ENCODE results near the gene CNPPD1.

Gene CNPPD1

GRCh38 chr2:219160186-219161017, 16.3 kb downstream of the CNPPD1 start, which contains the start of gene NHEJ1:
Gene NHEJ1 (minus strand): TSS chr2:219160815. CDS start chr2:219158362, 2,453 bp downstream.
- DNase-seq (ENCODE audit: low read depth): peak; percentile 90

DNA sequence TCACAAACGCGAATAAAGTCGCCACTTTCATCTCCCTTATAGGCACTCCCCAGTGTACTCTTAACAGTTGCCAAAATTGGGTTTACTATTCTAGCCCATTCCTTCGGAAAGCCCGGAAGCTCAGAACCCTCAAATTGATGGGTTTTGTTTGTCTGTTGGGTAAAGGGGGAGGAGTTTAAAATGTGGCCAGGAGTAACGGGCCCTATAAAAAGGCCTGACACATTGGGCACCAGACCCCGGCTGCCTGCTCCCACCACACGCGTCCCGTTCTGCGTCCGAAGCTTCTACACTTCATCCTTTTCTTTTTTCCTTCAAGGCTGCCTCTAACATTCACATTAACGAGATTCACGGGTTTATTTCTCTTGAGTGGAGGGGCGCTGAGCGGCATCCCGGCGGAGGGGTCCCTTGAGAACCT, 16.9 kb downstream of the CNPPD1 start:
- DNase-seq (ENCODE audit: low read depth): no peak

- no peak for DNase-seq (ENCODE audit: low read depth)
Measured at GRCh38 chr2:219158586-219158985, 18.1 kb downstream of the CNPPD1 start.

DNA sequence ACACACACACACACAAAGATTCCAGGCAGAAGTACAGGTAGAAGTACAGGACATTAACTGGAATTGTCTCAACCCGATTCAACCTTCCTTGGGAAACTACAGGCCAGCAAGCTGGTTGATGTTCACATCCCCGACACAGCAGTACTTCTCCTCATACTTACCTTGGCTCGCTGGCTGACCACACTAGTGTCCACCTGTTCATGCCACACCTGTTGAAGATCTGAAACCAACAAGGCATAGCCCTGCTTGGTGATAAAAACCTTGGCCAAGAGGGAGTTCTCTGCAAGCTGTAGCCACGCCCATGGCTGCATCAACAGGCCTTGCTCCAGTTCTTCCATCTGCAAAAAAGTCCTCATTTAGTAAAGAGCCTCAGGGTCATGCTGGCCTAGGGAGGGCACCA, 18.7 kb downstream of the CNPPD1 start:
- DNase-seq (ENCODE audit: low read depth): no peak

- no peak for DNase-seq (ENCODE audit: low read depth)
Measured at GRCh38 chr2:219157396-219157795, 19.3 kb downstream of the CNPPD1 start.

- peak; percentile 49 for DNase-seq (ENCODE audit: low read depth)
Measured at GRCh38 chr2:219155054-219155644, 21.6 kb downstream of the CNPPD1 start.

GRCh38 chr2:219149667-219150066, 27.1 kb downstream of the CNPPD1 start:
- no peak for DNase-seq (ENCODE audit: low read depth)

DNA sequence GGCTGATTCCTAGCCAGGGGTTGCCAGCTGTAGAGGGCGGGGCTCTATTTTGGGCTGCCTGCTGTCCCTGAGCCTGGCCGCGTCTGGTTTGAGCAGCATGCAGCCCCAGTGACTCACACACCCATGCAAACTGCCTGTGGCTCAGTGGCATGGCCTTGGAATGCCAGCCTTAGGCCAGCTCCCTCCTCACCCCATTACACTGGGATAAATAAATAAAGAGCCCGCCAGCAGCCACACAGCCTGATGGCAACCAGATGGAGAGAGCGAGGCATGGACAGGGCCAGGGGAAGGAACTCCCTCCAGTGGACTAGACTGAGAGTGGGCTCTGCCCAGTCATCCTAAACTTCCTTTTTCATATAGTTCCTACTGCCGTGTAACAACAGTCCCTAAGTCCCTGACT, 34.4 kb downstream of the CNPPD1 start:
- peak; percentile 83 for DNase-seq (ENCODE audit: low read depth)

DNA sequence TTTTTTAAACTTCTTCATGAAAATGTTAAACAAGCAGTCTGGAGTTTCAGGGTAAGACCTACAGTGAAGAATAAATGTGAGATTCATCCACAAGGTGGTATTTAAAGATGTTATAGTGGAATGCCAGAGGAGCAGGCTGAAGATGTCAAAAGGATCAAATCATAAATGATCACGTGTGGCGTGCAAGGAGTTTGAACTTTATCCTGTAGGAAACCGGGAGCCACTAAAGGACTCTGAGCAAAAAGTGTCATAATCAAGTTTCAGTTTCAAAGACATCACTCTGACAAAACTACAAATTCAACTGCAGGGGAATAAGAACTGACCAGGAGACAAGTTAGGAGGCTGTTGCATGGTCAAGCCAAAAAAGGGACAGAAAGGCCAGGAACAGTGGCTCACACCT, 36.0 kb downstream of the CNPPD1 start:
- DNase-seq (ENCODE audit: low read depth): no peak

- no peak for DNase-seq (ENCODE audit: low read depth)
Measured at GRCh38 chr2:219133976-219134375, 42.7 kb downstream of the CNPPD1 start.

DNA sequence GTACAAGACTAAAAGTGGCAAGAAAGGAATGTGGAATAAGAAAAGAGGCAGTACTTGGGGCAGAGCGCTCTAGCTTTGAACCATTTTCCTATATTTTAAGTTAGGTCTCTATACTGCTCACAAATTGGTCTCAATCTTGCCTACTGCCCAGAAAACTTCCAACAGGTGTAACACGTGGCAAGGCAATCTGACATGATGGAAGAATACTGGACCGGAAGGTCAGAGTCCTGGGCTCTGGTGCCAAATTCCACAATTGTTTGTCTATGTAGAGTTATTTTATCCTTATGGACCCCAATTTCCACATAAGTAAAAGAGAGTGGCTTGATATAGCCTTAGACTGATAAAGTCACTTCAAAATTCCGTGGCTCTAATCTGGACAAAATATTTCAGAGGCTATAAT, 45.0 kb downstream of the CNPPD1 start:
- DNase-seq (ENCODE audit: low read depth): no peak

GRCh38 chr2:219131327-219131726, 45.4 kb downstream of the CNPPD1 start:
- DNase-seq (ENCODE audit: low read depth): no peak

- DNase-seq (ENCODE audit: low read depth): no peak
Measured at GRCh38 chr2:219129589-219129988, 47.1 kb downstream of the CNPPD1 start.

DNA sequence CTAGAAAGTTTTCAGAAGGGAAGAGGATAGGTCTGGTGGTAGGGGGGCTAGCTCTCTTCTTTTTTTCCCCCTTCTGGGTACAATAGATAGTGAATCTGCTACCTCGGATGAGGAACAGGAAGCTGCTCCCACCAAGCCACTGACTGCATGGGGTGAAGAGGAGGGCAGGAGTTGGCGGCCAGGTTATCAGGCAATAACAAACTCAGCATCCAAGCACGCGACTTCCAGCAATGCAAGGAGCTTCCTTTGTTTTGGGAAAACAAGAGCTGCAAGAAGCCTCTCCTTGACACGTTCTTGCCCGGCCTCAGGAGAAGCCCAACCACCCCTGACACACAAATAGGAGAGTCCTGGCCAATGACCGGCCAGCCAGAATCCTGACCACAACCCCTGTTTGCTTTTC, 48.3 kb downstream of the CNPPD1 start:
- no peak for DNase-seq (ENCODE audit: low read depth)

DNA sequence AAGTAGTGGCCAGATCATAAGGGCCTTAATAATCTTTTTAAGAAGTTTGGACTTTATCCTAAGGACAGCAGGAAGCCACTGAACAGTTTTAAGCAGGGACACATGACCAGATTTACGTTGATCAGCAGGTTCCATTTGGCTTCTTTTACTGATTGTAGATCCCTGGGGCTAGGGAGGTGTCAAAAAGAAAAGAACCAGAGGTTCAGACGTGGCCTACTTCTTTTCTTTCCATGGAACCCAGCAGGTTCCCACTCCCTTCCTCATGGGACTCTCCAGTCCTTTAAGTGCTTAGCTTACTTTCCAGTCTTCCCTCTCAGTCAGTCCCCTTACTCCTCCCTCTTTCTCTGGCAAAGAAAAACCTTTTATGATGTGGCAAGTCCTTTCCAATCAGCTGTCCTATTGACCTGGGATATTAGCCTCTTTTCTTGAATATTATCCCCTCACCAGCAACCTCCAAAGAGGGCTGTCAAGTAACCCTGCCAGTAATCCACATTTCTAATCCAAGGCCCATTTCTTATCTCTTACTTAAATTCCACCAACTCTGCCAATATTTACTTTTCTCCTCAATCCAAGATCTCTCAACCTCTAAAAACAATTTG, 49.6 kb downstream of the CNPPD1 start:
- no peak for DNase-seq (ENCODE audit: low read depth)

DNA sequence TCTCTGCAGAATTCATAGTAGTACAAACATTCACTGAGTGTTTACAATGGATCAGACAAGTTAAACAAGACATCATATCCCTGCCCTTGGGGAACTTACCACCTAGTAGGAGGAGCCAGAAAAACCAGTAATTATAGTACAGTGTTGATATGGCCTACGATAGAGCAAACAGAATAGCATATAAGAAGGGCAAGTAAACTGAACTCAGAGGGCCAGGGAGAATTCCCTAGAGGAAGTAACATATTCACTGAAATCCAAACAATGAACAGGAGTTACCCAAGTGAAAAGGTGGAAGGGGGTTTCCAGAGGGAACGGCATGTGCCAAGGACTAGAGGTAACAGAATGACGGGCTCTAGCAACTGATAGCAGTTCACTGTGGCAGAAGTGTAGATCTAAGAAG, 50.2 kb downstream of the CNPPD1 start:
- no peak for DNase-seq (ENCODE audit: low read depth)

GRCh38 chr2:219125886-219126270, 50.8 kb downstream of the CNPPD1 start:
- peak; percentile 24 for DNase-seq (ENCODE audit: low read depth)

- DNase-seq (ENCODE audit: low read depth): peak; percentile 86
Measured at GRCh38 chr2:219125225-219125885, 51.4 kb downstream of the CNPPD1 start.

GRCh38 chr2:219124381-219125110, 52.2 kb downstream of the CNPPD1 start:
- no peak for DNase-seq (ENCODE audit: low read depth)

GRCh38 chr2:219123356-219124135, 53.2 kb downstream of the CNPPD1 start:
- no peak for DNase-seq (ENCODE audit: low read depth)
